ENCODE data around the gene PIGN. TPM values are rescaled to one million over a fixed set of nuclear protein-coding genes. Genes with fewer than 3 reads are reported as not detected.

Gene PIGN
- total RNA-seq, 1 experiment from 2014 or later, result 22.8 TPM

GRCh38 chr18:62125702-62126101, 61.2 kb downstream of the PIGN start:
- POLR2A ChIA-PET, result no interaction called here

DNA sequence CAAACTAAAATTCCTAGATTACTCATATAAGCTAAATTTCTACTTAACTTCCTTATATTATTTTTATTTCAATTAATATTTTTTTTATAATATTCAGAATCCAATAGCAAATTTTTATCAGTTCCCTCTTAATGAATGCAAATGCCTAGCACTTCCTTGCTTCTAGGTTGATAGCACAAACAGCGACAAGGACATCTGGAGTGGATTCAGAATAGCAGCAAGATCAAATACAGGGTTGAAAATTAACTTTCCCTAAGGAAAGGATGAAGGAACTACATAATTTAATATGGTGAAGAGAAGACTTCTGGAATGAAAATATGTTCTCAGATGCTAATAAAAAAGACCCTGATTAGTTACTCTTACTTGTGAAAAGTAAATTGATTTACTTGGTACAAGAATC, 64.5 kb downstream of the PIGN start:
- Mint-ChIP-seq H3K9me3 (ENCODE audit: unreplicated experiment) (no peaks in the 10 kb centered on the region), H3K36me3 (ENCODE audit: insufficient read depth, unreplicated experiment) (no peaks in the 10 kb centered on the region), H3K27ac (ENCODE audit: unreplicated experiment) (no peak overlapping the region), H3K27me3 (ENCODE audit: insufficient read depth, unreplicated experiment) (no peaks in the 10 kb centered on the region), H3K4me1 (ENCODE audit: low read depth, unreplicated experiment) (no peaks in the 10 kb centered on the region), H3K4me3 (ENCODE audit: unreplicated experiment) (no peak overlapping the region)
- intact Hi-C loops (cut with micrococcal nuclease; ENCODE audit: unreplicated experiment), result no loop called here
- no peaks in the 10 kb centered on the region for H3K4me1 ChIP-seq
- POLR2A ChIA-PET, result no interaction called here
- TF ChIP-seq, protein P1, sequence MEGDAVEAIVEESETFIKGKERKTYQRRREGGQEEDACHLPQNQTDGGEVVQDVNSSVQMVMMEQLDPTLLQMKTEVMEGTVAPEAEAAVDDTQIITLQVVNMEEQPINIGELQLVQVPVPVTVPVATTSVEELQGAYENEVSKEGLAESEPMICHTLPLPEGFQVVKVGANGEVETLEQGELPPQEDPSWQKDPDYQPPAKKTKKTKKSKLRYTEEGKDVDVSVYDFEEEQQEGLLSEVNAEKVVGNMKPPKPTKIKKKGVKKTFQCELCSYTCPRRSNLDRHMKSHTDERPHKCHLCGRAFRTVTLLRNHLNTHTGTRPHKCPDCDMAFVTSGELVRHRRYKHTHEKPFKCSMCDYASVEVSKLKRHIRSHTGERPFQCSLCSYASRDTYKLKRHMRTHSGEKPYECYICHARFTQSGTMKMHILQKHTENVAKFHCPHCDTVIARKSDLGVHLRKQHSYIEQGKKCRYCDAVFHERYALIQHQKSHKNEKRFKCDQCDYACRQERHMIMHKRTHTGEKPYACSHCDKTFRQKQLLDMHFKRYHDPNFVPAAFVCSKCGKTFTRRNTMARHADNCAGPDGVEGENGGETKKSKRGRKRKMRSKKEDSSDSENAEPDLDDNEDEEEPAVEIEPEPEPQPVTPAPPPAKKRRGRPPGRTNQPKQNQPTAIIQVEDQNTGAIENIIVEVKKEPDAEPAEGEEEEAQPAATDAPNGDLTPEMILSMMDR (IDR thresholded peaks at IDR 0.05; ENCODE audit: insufficient read depth in 1 of 2, low read depth in 1 of 2, low read length in 1 of 2, severe bottlenecking in 1 of 2, unreplicated experiment in 1 of 2), result no peak
- no peak for DNase-seq
- no peaks in the 10 kb centered on the region for H3K36me3 ChIP-seq (ENCODE audit: control insufficient read depth, insufficient read depth, low read length)
- no peak overlapping the region for H3K4me3 ChIP-seq (ENCODE audit: low read depth, low read length)
- no peaks in the 10 kb centered on the region for H3K27me3 ChIP-seq (replicated peaks; ENCODE audit: control insufficient read depth, insufficient read depth, low read length)
- no TSS peak for BruUV-seq (replicated peaks)
- no peaks in the 10 kb centered on the region for H3K9me3 ChIP-seq
- CTCF ChIA-PET, result no interaction called here

More at GRCh38 chr18:62125702-62126101, 61.2 kb downstream of the PIGN start:
- CTCF ChIA-PET, result no interaction called here
- Histone ChIP-seq H3K4me1 (no peaks in the 10 kb centered on the region), H3K27me3 (replicated peaks; ENCODE audit: control insufficient read depth, insufficient read depth, low read length) (no peaks in the 10 kb centered on the region), H3K4me3 (ENCODE audit: low read depth, low read length) (no peak overlapping the region), H3K36me3 (ENCODE audit: control insufficient read depth, insufficient read depth, low read length) (no peaks in the 10 kb centered on the region), H3K9me3 (no peaks in the 10 kb centered on the region)
- Mint-ChIP-seq H3K27me3 (ENCODE audit: insufficient read depth, unreplicated experiment) (no peaks in the 10 kb centered on the region), H3K4me3 (ENCODE audit: unreplicated experiment) (no peak overlapping the region), H3K36me3 (ENCODE audit: insufficient read depth, unreplicated experiment) (no peaks in the 10 kb centered on the region), H3K27ac (ENCODE audit: unreplicated experiment) (no peak overlapping the region), H3K9me3 (ENCODE audit: unreplicated experiment) (no peaks in the 10 kb centered on the region), H3K4me1 (ENCODE audit: low read depth, unreplicated experiment) (no peaks in the 10 kb centered on the region)
- intact Hi-C loops (cut with micrococcal nuclease; ENCODE audit: unreplicated experiment), result no loop called here
- no TSS peak for BruUV-seq (replicated peaks)
- TF ChIP-seq, protein P1 (IDR thresholded peaks at IDR 0.05; ENCODE audit: insufficient read depth in 1 of 2, low read depth in 1 of 2, low read length in 1 of 2, severe bottlenecking in 1 of 2, unreplicated experiment in 1 of 2), result no peak
- no peak for DNase-seq

GRCh38 chr18:62119884-62120283, 67.0 kb downstream of the PIGN start:
- ChIA-PET POLR2A (no interaction called here), CTCF (no interaction called here)
- no TSS peak for BruUV-seq (replicated peaks)
- no peak for DNase-seq
- Mint-ChIP-seq H3K27ac (ENCODE audit: unreplicated experiment) (no peak overlapping the region), H3K36me3 (ENCODE audit: insufficient read depth, unreplicated experiment) (no peaks in the 10 kb centered on the region), H3K4me1 (ENCODE audit: low read depth, unreplicated experiment) (no peaks in the 10 kb centered on the region), H3K4me3 (ENCODE audit: unreplicated experiment) (no peak overlapping the region), H3K9me3 (ENCODE audit: unreplicated experiment) (no peaks in the 10 kb centered on the region), H3K27me3 (ENCODE audit: insufficient read depth, unreplicated experiment) (no peaks in the 10 kb centered on the region)
- Histone ChIP-seq H3K4me3 (ENCODE audit: low read depth, low read length) (no peak overlapping the region), H3K27me3 (replicated peaks; ENCODE audit: control insufficient read depth, insufficient read depth, low read length) (no peaks in the 10 kb centered on the region), H3K4me1 (no peaks in the 10 kb centered on the region), H3K36me3 (ENCODE audit: control insufficient read depth, insufficient read depth, low read length) (no peaks in the 10 kb centered on the region), H3K9me3 (no peaks in the 10 kb centered on the region)
- intact Hi-C loops (cut with micrococcal nuclease; ENCODE audit: unreplicated experiment), result no loop called here
- TF ChIP-seq, protein P1 (IDR thresholded peaks at IDR 0.05; ENCODE audit: insufficient read depth in 1 of 2, low read depth in 1 of 2, low read length in 1 of 2, severe bottlenecking in 1 of 2, unreplicated experiment in 1 of 2), result no peak
